Measurements from ENCODE around the gene AKR1C2.

AKR1C2 gene

GRCh38 chr10:5038101-5038500 lies 34.4 kb upstream of the AKR1C2 start:
- Histone ChIP-seq H3K4me1 (ENCODE audit: control insufficient read depth, insufficient read depth, low read length) (no peaks in the 10 kb centered on the region), H3K36me3 (ENCODE audit: control insufficient read depth in 2 of 2, insufficient read depth in 1 of 2, low read length in 2 of 2) (no peaks in the 10 kb centered on the region), H3K4me3 (ENCODE audit: low read depth, low read length) (no peak overlapping the region), H3K27ac (ENCODE audit: extremely low read depth, low read depth, low read length) (no peak overlapping the region), H3K9me3 (ENCODE audit: control insufficient read depth, insufficient read depth, low read depth, low read length) (no peaks in the 10 kb centered on the region)
- ChIA-PET POLR2A (no interaction called here), CTCF (no interaction called here)
- no peak for TF ChIP-seq ZBTB7A (tag by site-specific recombination; IDR thresholded peaks at IDR 0.05; ENCODE audit: low read depth)
- no peak for TF ChIP-seq ZNF548 (tag by site-specific recombination; IDR thresholded peaks at IDR 0.05)

GRCh38 chr10:5036511-5036910 lies 32.9 kb upstream of the AKR1C2 start:
- Histone ChIP-seq H3K9me3 (ENCODE audit: control insufficient read depth, insufficient read depth, low read depth, low read length) (no peaks in the 10 kb centered on the region), H3K27ac (ENCODE audit: extremely low read depth, low read depth, low read length) (no peak overlapping the region), H3K4me1 (ENCODE audit: control insufficient read depth, insufficient read depth, low read length) (no peaks in the 10 kb centered on the region), H3K36me3 (ENCODE audit: control insufficient read depth in 2 of 2, insufficient read depth in 1 of 2, low read length in 2 of 2) (no peaks in the 10 kb centered on the region), H3K4me3 (ENCODE audit: low read depth, low read length) (no peak overlapping the region)
- no peak for TF ChIP-seq ZNF785 (tag by site-specific recombination; IDR thresholded peaks at IDR 0.05)
- TF ChIP-seq ZNF670 (tag by site-specific recombination; IDR thresholded peaks at IDR 0.05; ENCODE audit: low read depth) = no peak
- TF ChIP-seq, protein P1, sequence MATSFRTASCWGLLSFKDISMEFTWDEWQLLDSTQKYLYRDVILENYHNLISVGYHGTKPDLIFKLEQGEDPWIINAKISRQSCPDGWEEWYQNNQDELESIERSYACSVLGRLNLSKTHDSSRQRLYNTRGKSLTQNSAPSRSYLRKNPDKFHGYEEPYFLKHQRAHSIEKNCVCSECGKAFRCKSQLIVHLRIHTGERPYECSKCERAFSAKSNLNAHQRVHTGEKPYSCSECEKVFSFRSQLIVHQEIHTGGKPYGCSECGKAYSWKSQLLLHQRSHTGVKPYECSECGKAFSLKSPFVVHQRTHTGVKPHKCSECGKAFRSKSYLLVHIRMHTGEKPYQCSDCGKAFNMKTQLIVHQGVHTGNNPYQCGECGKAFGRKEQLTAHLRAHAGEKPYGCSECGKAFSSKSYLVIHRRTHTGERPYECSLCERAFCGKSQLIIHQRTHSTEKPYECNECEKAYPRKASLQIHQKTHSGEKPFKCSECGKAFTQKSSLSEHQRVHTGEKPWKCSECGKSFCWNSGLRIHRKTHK (tag by site-specific recombination; IDR thresholded peaks at IDR 0.05) = no peak
- no peak for TF ChIP-seq ZNF48 (tag by site-specific recombination; IDR thresholded peaks at IDR 0.05)
- TF ChIP-seq ZXDB (tag by site-specific recombination; IDR thresholded peaks at IDR 0.05) = no peak
- ChIA-PET CTCF (interaction anchor here (0.7 to 1.1 kb wide), 2 partner anchors 34 to 187 kb away, joined by 3 read pairs; no protein-coding TSS in a partner anchor), POLR2A (no interaction called here)

GRCh38 chr10:5035356-5035755 lies 31.7 kb upstream of the AKR1C2 start:
- Histone ChIP-seq H3K27ac (ENCODE audit: extremely low read depth, low read depth, low read length) (no peak overlapping the region), H3K4me3 (ENCODE audit: low read depth, low read length) (no peak overlapping the region), H3K36me3 (ENCODE audit: control insufficient read depth in 2 of 2, insufficient read depth in 1 of 2, low read length in 2 of 2) (no peaks in the 10 kb centered on the region), H3K9me3 (ENCODE audit: control insufficient read depth, insufficient read depth, low read depth, low read length) (no peaks in the 10 kb centered on the region), H3K4me1 (ENCODE audit: control insufficient read depth, insufficient read depth, low read length) (no peaks in the 10 kb centered on the region)
- POLR2A ChIA-PET = no interaction called here
- CTCF ChIA-PET = no interaction called here
- TF ChIP-seq ZNF18 (tag by site-specific recombination; IDR thresholded peaks at IDR 0.05) (no peak), YY2 (tag by site-specific recombination; IDR thresholded peaks at IDR 0.05) (no peak), ZNF768 (tag by site-specific recombination; IDR thresholded peaks at IDR 0.05) (no peak), KLF8 (tag by site-specific recombination; IDR thresholded peaks at IDR 0.05) (no peak), ZNF549 (tag by site-specific recombination; IDR thresholded peaks at IDR 0.05) (no peak), ZNF621 (tag by site-specific recombination; IDR thresholded peaks at IDR 0.05) (no peak)
- TF ChIP-seq, protein P1 (tag by site-specific recombination; IDR thresholded peaks at IDR 0.05) = no peak

GRCh38 chr10:5034588-5034987 lies 30.9 kb upstream of the AKR1C2 start:
- no peak overlapping the region for H3K4me3 ChIP-seq (ENCODE audit: low read depth, low read length)
- CTCF ChIA-PET = no interaction called here
- POLR2A ChIA-PET = no interaction called here
- H3K9me3 ChIP-seq (ENCODE audit: control insufficient read depth, insufficient read depth, low read depth, low read length) = no peaks in the 10 kb centered on the region
- H3K36me3 ChIP-seq (ENCODE audit: control insufficient read depth in 2 of 2, insufficient read depth in 1 of 2, low read length in 2 of 2) = no peaks in the 10 kb centered on the region
- H3K27ac ChIP-seq (ENCODE audit: extremely low read depth, low read depth, low read length) = no peak overlapping the region
- H3K4me1 ChIP-seq (ENCODE audit: control insufficient read depth, insufficient read depth, low read length) = no peaks in the 10 kb centered on the region
- TF ChIP-seq ZNF140 (tag by site-specific recombination; IDR thresholded peaks at IDR 0.05) (no peak), ZNF830 (tag by site-specific recombination; IDR thresholded peaks at IDR 0.05; ENCODE audit: low read depth) (no peak), ZBTB17 (tag by site-specific recombination; IDR thresholded peaks at IDR 0.05) (no peak), SETDB1 (IDR thresholded peaks at IDR 0.05; ENCODE audit: insufficient read length, low read length) (peak; percentile 87)
